Glutamatergic neuron (in vitro differentiated cells): Measurements from ENCODE around the gene TRPC4AP. TPM values are rescaled to one million over a fixed set of nuclear protein-coding genes. Genes with fewer than 3 reads are reported as not detected.

ENCODE experiments used
- DNase-seq: peaks from one replicate; pipeline ENCODE4 v3.0.0; 2022
- H3K27ac Mint-ChIP-seq: one replicate; pipeline ENCODE4 v1.8.0; 2020; ENCODE audit warnings: mild to moderate bottlenecking, mixed read lengths, inconsistent platforms; ENCODE audit not compliant: unreplicated experiment
- H3K27me3 Mint-ChIP-seq: one replicate; pipeline ENCODE4 v1.8.0; 2020; ENCODE audit warnings: mild to moderate bottlenecking, moderate library complexity, mixed read lengths, inconsistent platforms; ENCODE audit not compliant: unreplicated experiment
- H3K36me3 Mint-ChIP-seq: one replicate; pipeline ENCODE4 v1.8.0; 2020; ENCODE audit warnings: mild to moderate bottlenecking, mixed read lengths, inconsistent platforms; ENCODE audit not compliant: unreplicated experiment
- H3K4me1 Mint-ChIP-seq: one replicate; pipeline ENCODE4 v1.8.0; 2020; ENCODE audit warnings: mild to moderate bottlenecking, low read depth, mixed read lengths, inconsistent platforms; ENCODE audit not compliant: unreplicated experiment
- H3K4me3 Mint-ChIP-seq: one replicate; pipeline ENCODE4 v1.8.0; 2020; ENCODE audit warnings: mild to moderate bottlenecking, mixed read lengths, inconsistent platforms; ENCODE audit not compliant: unreplicated experiment
- H3K9me3 Mint-ChIP-seq: one replicate; pipeline ENCODE4 v1.8.0; 2020; ENCODE audit warnings: mild to moderate bottlenecking, moderate library complexity, mixed read lengths, inconsistent platforms; ENCODE audit not compliant: unreplicated experiment
- CTCF ChIP-seq: fragments of 200-600 bp; sonication (generic); IDR thresholded peaks from one replicate; pipeline ENCODE4 v1.5.0; 2021; ENCODE audit not compliant: partially characterized antibody, unreplicated experiment
- total RNA-seq: library from RNA; stranded (reverse); fragmentation: NEBNext Ultra II Directional; extraction: Animal tissue kit (Norgen Biotek cat#: 25700); gene quantifications from one replicate; pipeline ENCODE4 v1.2.1, GENCODE V29; 2021; ENCODE audit not compliant: unreplicated experiment

The TRPC4AP gene
- total RNA-seq, 1 donor from 2014 or later = 67.5 TPM

- no peaks in the 10 kb centered on the region for H3K4me1 Mint-ChIP-seq
These were observed 94.8 kb downstream of the TRPC4AP start for GRCh38 chr20:34997774-34998173.

GRCh38 chr20:34997131-34997561 is 95.5 kb downstream of the TRPC4AP start:
- Mint-ChIP-seq H3K36me3 (no peaks in the 10 kb centered on the region), H3K27me3 (peaks cover 7% of the 10 kb centered on the region), H3K9me3 (peaks cover 4% of the 10 kb centered on the region), H3K4me1 (no peaks in the 10 kb centered on the region), H3K4me3 (no peak overlapping the region), H3K27ac (no peak overlapping the region)
- peak; percentile 60 for DNase-seq
- no peak for TF ChIP-seq CTCF

More at GRCh38 chr20:34997774-34998173, 94.8 kb downstream of the TRPC4AP start:
- Mint-ChIP-seq H3K9me3 (peaks cover 4% of the 10 kb centered on the region), H3K27me3 (peaks cover 11% of the 10 kb centered on the region), H3K27ac (no peak overlapping the region), H3K36me3 (no peaks in the 10 kb centered on the region), H3K4me3 (no peak overlapping the region)
- TF ChIP-seq CTCF = no peak
- DNase-seq = no peak

DNA sequence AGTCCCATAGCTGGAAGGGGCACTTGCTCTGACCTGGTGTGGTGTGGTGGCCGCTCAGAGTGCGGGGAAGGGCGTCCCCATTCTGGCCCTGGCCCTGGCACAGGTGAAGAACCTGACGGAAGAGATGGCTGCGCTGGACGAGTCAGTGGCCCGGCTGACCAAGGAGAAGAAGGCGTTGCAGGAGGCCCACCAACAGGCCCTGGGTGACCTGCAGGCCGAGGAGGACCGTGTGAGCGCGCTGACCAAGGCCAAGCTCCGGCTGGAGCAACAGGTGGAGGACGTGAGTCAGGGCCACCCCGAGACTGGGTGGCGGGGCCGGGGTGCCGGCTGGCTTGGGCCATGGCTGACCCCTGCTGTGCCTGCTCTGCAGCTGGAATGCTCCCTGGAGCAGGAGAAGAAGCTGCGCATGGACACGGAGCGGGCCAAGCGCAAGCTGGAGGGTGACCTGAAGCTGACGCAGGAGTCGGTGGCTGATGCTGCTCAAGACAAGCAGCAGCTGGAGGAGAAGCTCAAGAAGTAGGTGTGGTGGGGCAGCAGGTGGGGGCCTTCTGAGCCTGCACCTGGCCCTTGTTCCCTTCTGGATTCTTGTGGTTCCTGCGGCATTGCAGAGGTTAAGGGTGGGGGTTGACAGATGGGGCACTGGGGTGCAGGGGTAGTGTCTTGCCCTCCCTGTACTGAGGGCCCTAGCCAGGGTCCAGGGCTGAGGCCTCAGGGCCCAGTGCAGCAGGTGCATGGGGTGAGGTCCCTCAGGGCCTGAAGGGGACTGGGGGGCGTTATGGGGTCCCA is 96.2 kb downstream of the TRPC4AP start:
- peaks cover 3% of the 10 kb centered on the region for H3K27me3 Mint-ChIP-seq
- TF ChIP-seq CTCF = no peak
- DNase-seq = no peak
- peaks cover 4% of the 10 kb centered on the region for H3K9me3 Mint-ChIP-seq
- no peak overlapping the region for H3K27ac Mint-ChIP-seq
- peaks cover 2% of the 10 kb centered on the region for H3K4me1 Mint-ChIP-seq
- no peaks in the 10 kb centered on the region for H3K36me3 Mint-ChIP-seq
- H3K4me3 Mint-ChIP-seq = no peak overlapping the region

- Mint-ChIP-seq H3K36me3 (no peaks in the 10 kb centered on the region), H3K27ac (no peak overlapping the region)
- no peak for DNase-seq
These were observed 96.9 kb downstream of the TRPC4AP start for GRCh38 chr20:34995696-34996095.

More at GRCh38 chr20:34995696-34996095, 96.9 kb downstream of the TRPC4AP start:
- no peak overlapping the region for H3K4me3 Mint-ChIP-seq
- no peak for TF ChIP-seq CTCF
- peaks cover 3% of the 10 kb centered on the region for H3K27me3 Mint-ChIP-seq
- H3K4me1 Mint-ChIP-seq = peaks cover 2% of the 10 kb centered on the region
- H3K9me3 Mint-ChIP-seq = peaks cover 4% of the 10 kb centered on the region
